Stomach (tissue), 9 donors: ENCODE results near the gene BCO1. TPM values are rescaled to one million over a fixed set of nuclear protein-coding genes. Genes with fewer than 3 reads are reported as not detected.

Experiments
- DNase-seq, 2 donors: peaks; one replicate each; pipeline versions ENCODE4 v3.0.0 to v3.0.0-alpha.2; 2013 to 2019
- H3K27ac ChIP-seq, 5 donors: fragments of 200-600 bp in 4 of 5; sonication (generic) in 4 of 5; one replicate each; pipeline ENCODE4 v1.5.1; 2013 to 2019; ENCODE audit warnings: mild to moderate bottlenecking in 1 of 5, moderate library complexity in 1 of 5
- H3K27me3 ChIP-seq, 3 donors: fragments of 200-600 bp; sonication (generic); one replicate each; pipeline ENCODE4 v1.5.1; 2017 to 2019; ENCODE audit warnings: mixed run types in 1 of 3
- H3K36me3 ChIP-seq, 4 donors: fragments of 200-600 bp; sonication (generic); 1 replicate in 3 of 4; 2 replicates in 1 of 4; pipeline ENCODE4 v1.5.1; 2016 to 2019
- H3K4me1 ChIP-seq, 4 donors: fragments of 200-600 bp; sonication (generic); one replicate each; pipeline ENCODE4 v1.5.1; 2016 to 2019
- H3K4me3 ChIP-seq, 4 donors: fragments of 200-600 bp; sonication (generic) in 3 of 4; one replicate each; pipeline ENCODE4 v1.5.1; 2016 to 2019; ENCODE audit warnings: mild to moderate bottlenecking in 1 of 4
- H3K9me3 ChIP-seq, 4 donors: fragments of 200-600 bp; sonication (generic); one replicate each; pipeline ENCODE4 v1.5.1; 2016 to 2019
- EP300 ChIP-seq: sonication (generic); formaldehyde crosslinking; IDR thresholded peaks from one replicate; pipeline ENCODE4 v1.6.1; 2017; ENCODE audit warnings: antibody characterized with exemption
- POLR2A ChIP-seq, 4 donors: fragments of 450-650 bp; IDR thresholded peaks; one replicate each; pipeline ENCODE4 v1.6.1; 2016; ENCODE audit warnings: antibody characterized with exemption in 4 of 4, control low read depth in 2 of 4, mild to moderate bottlenecking in 1 of 4, moderate library complexity in 1 of 4
- POLR2AphosphoS5 ChIP-seq, 3 donors: sonication (generic); formaldehyde crosslinking; IDR thresholded peaks; one replicate each; pipeline ENCODE4 v1.6.1; 2016; ENCODE audit warnings: antibody characterized with exemption in 3 of 3
- WGBS, 5 donors: extraction: QIAGEN DNeasy Blood & Tissue Kit in 3 of 5; methylation state at CpG; one replicate each; pipeline versions ENCODE4 v1.1.5 to v1.1.7; 2013 to 2018; 5-methylcytosine and 5-hydroxymethylcytosine counted together
- intact Hi-C: fragments of 100-400 bp; cut with DNase I; formaldehyde crosslinking; loops from one replicate; pipeline ENCODE4 v1.15.1; 2023; ENCODE audit warnings: low total_unique reads
- polyA plus RNA-seq, 3 donors: library from polyadenylated mRNA; stranded (reverse); fragments of 200-250 nt; gene quantifications; one replicate each; pipeline ENCODE4 v1.2.3, GENCODE V29; 2013
- total RNA-seq, 5 donors: library from RNA; depleted of rRNA; stranded (reverse); fragments of >200 nt; gene quantifications; one replicate each; pipeline versions ENCODE4 v1.1.0 to v1.2.3, GENCODE V29; 2014 to 2016
- TF ChIP-seq, protein P1 (sequence below), 7 experiments: fragments of 450-650 bp in 4 of 7; fragments of 200-600 bp in 3 of 7; sonication (generic) in 3 of 7; IDR thresholded peaks; one replicate each; pipeline ENCODE4 v1.5.1; 2016 to 2019; ENCODE audit warnings: antibody characterized with exemption in 7 of 7, control low read depth in 2 of 7, mild to moderate bottlenecking in 1 of 7
- donor health status: healthy with polysubstance abuse.
- donor health status: Bipolar disorder and iron deficiency.
- donor health status: healthy.

Gene BCO1
- total and polyA plus RNA-seq, 8 donors = 0.38 to 5.8 (median 2.1) TPM; not detected in 3

DNA sequence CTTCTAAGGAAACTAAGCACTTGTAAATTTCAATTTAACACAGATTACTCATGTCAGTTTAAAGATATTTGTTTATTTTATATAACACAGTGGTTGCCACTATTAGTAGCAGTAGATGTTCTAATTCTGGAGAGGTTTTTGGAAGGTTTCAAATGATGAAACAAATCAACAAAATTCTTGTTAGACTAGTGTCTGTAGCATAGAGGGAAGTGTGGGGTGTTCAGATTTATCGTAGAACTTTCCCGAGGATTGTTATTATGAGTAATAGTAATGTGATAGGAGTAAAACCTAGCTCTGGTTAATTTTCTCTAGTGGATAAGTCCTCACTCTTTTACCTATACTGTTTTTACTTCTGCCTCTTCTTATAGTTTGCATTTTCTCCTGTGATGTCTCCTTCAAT lies 82.5 kb downstream of the BCO1 start:
- Histone ChIP-seq H3K9me3 (no peaks in the 10 kb centered on the region), H3K4me1 (peaks cover 0 to 60% (median 31%) of the 10 kb centered on the region in 4 donors), H3K27me3 (no peaks in the 10 kb centered on the region), H3K36me3 (no peaks in the 10 kb centered on the region), H3K4me3 (no peak overlapping the region), H3K27ac (no peak overlapping the region)
- 74 to 95% (median 81%) methylated on average over 2 of the region's 2 CpGs for WGBS, 5 donors
- TF ChIP-seq POLR2A (IDR thresholded peaks at IDR 0.05) (no peak), POLR2AphosphoS5 (IDR thresholded peaks at IDR 0.05) (no peak)
- intact Hi-C loops = no loop called here
- DNase-seq = no peak

DNA sequence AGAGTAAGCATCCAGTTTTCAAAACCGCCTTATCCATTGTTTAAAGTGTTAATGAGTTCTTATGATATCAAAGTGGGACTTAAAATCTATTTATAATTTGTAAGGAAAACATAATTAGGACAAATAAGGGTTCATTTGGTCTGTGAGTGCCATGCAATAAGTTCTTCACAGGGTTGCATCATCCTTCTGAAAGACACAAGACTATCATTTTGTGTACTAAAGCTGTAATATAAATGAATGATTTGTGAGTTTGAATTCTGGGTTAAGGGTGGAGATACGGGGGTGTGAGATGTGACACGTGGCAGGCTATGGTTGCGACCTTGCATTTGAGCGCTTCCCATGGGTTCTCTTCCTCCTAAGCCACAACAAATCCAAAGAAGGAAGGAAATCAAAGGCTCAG lies 83.0 kb downstream of the BCO1 start:
- intact Hi-C loops = no loop called here
- H3K27ac ChIP-seq = no peak overlapping the region
- H3K9me3 ChIP-seq = no peaks in the 10 kb centered on the region
- H3K36me3 ChIP-seq = no peaks in the 10 kb centered on the region
- H3K4me1 ChIP-seq = peaks cover 0 to 59% (median 27%) of the 10 kb centered on the region in 4 donors
- WGBS, 5 donors = 93 to 96% (median 95%) methylated on average over 5 of the region's 5 CpGs
- no peaks in the 10 kb centered on the region for H3K27me3 ChIP-seq
- no peak overlapping the region for H3K4me3 ChIP-seq
- TF ChIP-seq POLR2AphosphoS5 (IDR thresholded peaks at IDR 0.05) (no peak), EP300 (no peak)
- no peak for DNase-seq

DNA sequence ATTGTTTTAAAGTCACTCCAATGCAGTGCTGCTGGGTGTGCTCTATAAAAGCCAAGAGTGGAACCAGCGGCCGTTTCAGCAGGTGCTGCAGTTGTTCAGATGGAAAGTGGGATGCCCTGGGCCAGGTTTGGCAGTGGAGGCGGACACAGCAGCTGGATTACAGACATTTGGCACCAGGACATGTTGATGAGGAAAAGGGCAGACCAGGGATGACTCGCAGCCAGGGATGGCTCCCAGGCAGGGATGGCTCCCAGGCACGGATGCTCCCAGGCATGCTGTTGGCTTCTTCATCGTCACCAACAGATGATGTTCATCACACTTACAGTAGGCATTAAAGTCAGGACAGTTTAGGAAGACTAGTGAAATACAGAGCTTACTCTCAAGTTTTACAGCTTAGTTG lies 86.3 kb downstream of the BCO1 start:
- intact Hi-C loops = no loop called here
- no peaks in the 10 kb centered on the region for H3K36me3 ChIP-seq
- H3K4me3 ChIP-seq = no peak overlapping the region
- DNase-seq = no peak
- H3K4me1 ChIP-seq = peaks cover 6 to 55% (median 27%) of the 10 kb centered on the region in 4 donors
- no peaks in the 10 kb centered on the region for H3K9me3 ChIP-seq
- H3K27ac ChIP-seq = no peak overlapping the region
- WGBS, 5 donors = 83 to 95% (median 90%) methylated on average over 6 of the region's 6 CpGs
- no peaks in the 10 kb centered on the region for H3K27me3 ChIP-seq
- TF ChIP-seq POLR2A (IDR thresholded peaks at IDR 0.05) = no peak
- no peak for TF ChIP-seq EP300
- no peak for TF ChIP-seq POLR2AphosphoS5 (IDR thresholded peaks at IDR 0.05)
- TF ChIP-seq, protein P1, sequence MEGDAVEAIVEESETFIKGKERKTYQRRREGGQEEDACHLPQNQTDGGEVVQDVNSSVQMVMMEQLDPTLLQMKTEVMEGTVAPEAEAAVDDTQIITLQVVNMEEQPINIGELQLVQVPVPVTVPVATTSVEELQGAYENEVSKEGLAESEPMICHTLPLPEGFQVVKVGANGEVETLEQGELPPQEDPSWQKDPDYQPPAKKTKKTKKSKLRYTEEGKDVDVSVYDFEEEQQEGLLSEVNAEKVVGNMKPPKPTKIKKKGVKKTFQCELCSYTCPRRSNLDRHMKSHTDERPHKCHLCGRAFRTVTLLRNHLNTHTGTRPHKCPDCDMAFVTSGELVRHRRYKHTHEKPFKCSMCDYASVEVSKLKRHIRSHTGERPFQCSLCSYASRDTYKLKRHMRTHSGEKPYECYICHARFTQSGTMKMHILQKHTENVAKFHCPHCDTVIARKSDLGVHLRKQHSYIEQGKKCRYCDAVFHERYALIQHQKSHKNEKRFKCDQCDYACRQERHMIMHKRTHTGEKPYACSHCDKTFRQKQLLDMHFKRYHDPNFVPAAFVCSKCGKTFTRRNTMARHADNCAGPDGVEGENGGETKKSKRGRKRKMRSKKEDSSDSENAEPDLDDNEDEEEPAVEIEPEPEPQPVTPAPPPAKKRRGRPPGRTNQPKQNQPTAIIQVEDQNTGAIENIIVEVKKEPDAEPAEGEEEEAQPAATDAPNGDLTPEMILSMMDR (IDR thresholded peaks at IDR 0.05) = no peak

DNA sequence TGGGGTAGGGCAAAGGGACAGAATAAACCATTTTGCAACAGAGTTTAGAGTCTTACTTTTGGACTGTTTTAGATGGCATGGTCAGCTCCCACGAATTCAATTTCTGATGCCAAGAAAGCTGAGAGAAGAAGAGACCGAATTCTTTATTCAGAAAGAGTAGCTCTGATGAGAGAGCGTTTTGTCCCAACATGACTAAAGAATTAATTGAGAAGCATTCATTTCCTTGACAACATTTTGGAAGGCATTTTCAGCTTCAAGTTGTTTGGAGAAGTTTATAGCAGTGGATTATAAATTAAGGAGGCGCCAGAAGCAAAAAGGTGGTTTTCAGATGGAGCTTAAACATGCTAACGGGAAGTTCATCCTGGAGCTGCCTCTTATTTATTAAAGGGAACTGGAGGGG lies 88.5 kb downstream of the BCO1 start:
- H3K9me3 ChIP-seq = no peaks in the 10 kb centered on the region
- TF ChIP-seq EP300 (no peak), POLR2A (IDR thresholded peaks at IDR 0.05) (no peak), POLR2AphosphoS5 (IDR thresholded peaks at IDR 0.05) (no peak)
- TF ChIP-seq, protein P1 (IDR thresholded peaks at IDR 0.05) = no peak
- no peaks in the 10 kb centered on the region for H3K27me3 ChIP-seq
- peak overlapping the region in 4 of 5 donors; percentile 19 to 65 (median 44) for H3K27ac ChIP-seq
- H3K4me1 ChIP-seq = peaks cover 6 to 37% (median 21%) of the 10 kb centered on the region in 4 donors
- no peak overlapping the region for H3K4me3 ChIP-seq
- DNase-seq = no peak
- 68 to 89% (median 72%) methylated on average over 5 of the region's 5 CpGs for WGBS, 5 donors
- intact Hi-C loops = no loop called here
- no peaks in the 10 kb centered on the region for H3K36me3 ChIP-seq

GRCh38 chr16:81327447-81328196 lies 89.1 kb downstream of the BCO1 start:
- H3K9me3 ChIP-seq = no peaks in the 10 kb centered on the region
- 47 to 66% (median 54%) methylated on average over 8 of the region's 8 CpGs for WGBS, 5 donors

More at GRCh38 chr16:81327447-81328196, 89.1 kb downstream of the BCO1 start:
- peak overlapping the region in 4 of 5 donors; percentile 19 to 65 (median 44) for H3K27ac ChIP-seq
- peaks cover 6 to 37% (median 21%) of the 10 kb centered on the region in 4 donors for H3K4me1 ChIP-seq
- intact Hi-C loops = no loop called here
- TF ChIP-seq, protein P1 (IDR thresholded peaks at IDR 0.05) = no peak
- peak in 1 of 3 donors; percentile 18 for TF ChIP-seq POLR2AphosphoS5 (IDR thresholded peaks at IDR 0.05)
- H3K27me3 ChIP-seq = no peaks in the 10 kb centered on the region
- DNase-seq = peak; percentile 31 to 67
- H3K4me3 ChIP-seq = no peak overlapping the region
- peaks cover 0 to 5% (median 1%) of the 10 kb centered on the region in 4 donors for H3K36me3 ChIP-seq
